Gastroesophageal sphincter (tissue), 3 donors: ENCODE data around the gene TRIM4.

ENCODE experiments used
- EP300 ChIP-seq: sonication (generic); formaldehyde crosslinking; IDR thresholded peaks from one replicate; pipeline ENCODE4 v1.6.1; 2017; ENCODE audit warnings: antibody characterized with exemption, mild to moderate bottlenecking
- POLR2A ChIP-seq, 2 donors: fragments of 450-650 bp; IDR thresholded peaks; one replicate each; pipeline ENCODE4 v1.6.1; 2017; ENCODE audit warnings: antibody characterized with exemption in 2 of 2, mild to moderate bottlenecking in 2 of 2, moderate library complexity in 1 of 2
- POLR2AphosphoS5 ChIP-seq: sonication (generic); formaldehyde crosslinking; IDR thresholded peaks from one replicate; pipeline ENCODE4 v1.6.1; 2017; ENCODE audit warnings: antibody characterized with exemption
- TF ChIP-seq, protein P1 (sequence below), 4 experiments: fragments of 200-600 bp in 2 of 4; fragments of 450-650 bp in 2 of 4; sonication (generic) in 1 of 4; IDR thresholded peaks; one replicate each; pipeline ENCODE4 v1.5.1; 2017 to 2019; ENCODE audit warnings: antibody characterized with exemption in 4 of 4, mild to moderate bottlenecking in 2 of 4, moderate library complexity in 2 of 4

DNA sequence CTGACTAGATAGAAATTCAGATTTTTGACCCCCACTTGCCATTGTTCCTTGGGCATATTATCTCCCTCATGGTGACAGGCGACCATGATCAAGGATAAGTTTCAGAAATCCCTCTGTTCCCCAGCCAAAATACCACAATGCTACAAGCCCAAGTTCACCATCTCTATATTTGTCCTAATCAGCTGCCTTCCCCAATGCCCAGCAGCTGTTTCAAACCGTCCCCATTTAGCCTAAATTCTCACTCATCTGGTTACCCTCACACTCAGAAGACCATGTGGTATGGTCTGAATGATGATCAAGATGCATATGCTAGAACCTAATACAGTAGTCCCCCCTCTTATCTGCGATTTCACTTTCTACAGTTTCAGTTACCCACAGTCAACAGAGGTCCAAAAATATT is 11.0 kb upstream of the TRIM4 start:
- TF ChIP-seq, protein P1, sequence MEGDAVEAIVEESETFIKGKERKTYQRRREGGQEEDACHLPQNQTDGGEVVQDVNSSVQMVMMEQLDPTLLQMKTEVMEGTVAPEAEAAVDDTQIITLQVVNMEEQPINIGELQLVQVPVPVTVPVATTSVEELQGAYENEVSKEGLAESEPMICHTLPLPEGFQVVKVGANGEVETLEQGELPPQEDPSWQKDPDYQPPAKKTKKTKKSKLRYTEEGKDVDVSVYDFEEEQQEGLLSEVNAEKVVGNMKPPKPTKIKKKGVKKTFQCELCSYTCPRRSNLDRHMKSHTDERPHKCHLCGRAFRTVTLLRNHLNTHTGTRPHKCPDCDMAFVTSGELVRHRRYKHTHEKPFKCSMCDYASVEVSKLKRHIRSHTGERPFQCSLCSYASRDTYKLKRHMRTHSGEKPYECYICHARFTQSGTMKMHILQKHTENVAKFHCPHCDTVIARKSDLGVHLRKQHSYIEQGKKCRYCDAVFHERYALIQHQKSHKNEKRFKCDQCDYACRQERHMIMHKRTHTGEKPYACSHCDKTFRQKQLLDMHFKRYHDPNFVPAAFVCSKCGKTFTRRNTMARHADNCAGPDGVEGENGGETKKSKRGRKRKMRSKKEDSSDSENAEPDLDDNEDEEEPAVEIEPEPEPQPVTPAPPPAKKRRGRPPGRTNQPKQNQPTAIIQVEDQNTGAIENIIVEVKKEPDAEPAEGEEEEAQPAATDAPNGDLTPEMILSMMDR (IDR thresholded peaks at IDR 0.05) = no peak
- TF ChIP-seq POLR2AphosphoS5 (no peak), EP300 (no peak), POLR2A (IDR thresholded peaks at IDR 0.05) (no peak)
